Tibial artery (tissue), 4 donors: ENCODE measurements around the gene POLR3B.

Source experiments
- DNase-seq, 2 donors: peaks; one replicate each; pipeline ENCODE4 v3.0.0-alpha.2; 2019
- H3K27ac ChIP-seq, 2 donors: fragments of 200-600 bp; sonication (generic) in 1 of 2; 1 replicate in 1 of 2; 2 replicates in 1 of 2; pipeline ENCODE4 v1.5.1; 2018 to 2019; ENCODE audit warnings: mild to moderate bottlenecking in 1 of 2
- H3K27me3 ChIP-seq, 2 donors: fragments of 200-600 bp; sonication (generic) in 1 of 2; one replicate each; pipeline versions ENCODE4 v1.5.1 to v1.6.0; 2016 to 2019
- H3K36me3 ChIP-seq, 3 donors: fragments of 200-600 bp; sonication (generic) in 2 of 3; one replicate each; pipeline ENCODE4 v1.5.1; 2016 to 2019; ENCODE audit warnings: mild to moderate bottlenecking in 2 of 3
- H3K4me1 ChIP-seq, 4 donors: fragments of 200-600 bp; sonication (generic) in 2 of 4; 1 replicate in 3 of 4; 2 replicates in 1 of 4; pipeline ENCODE4 v1.5.1; 2016 to 2019
- H3K4me3 ChIP-seq, 2 donors: fragments of 200-600 bp; sonication (generic) in 1 of 2; 1 replicate in 1 of 2; 2 replicates in 1 of 2; pipeline ENCODE4 v1.5.1; 2018 to 2019; ENCODE audit warnings: mild to moderate bottlenecking in 2 of 2
- H3K9me3 ChIP-seq, 3 donors: fragments of 200-600 bp; sonication (generic) in 1 of 3; one replicate each; pipeline ENCODE4 v1.5.1; 2016 to 2019
- intact Hi-C: fragments of 100-400 bp; cut with DNase I; formaldehyde crosslinking; loops from one replicate; pipeline ENCODE4 v1.15.0; 2023; ENCODE audit warnings: low total_unique reads
- TF ChIP-seq, protein P1 (sequence below), 2 experiments: fragments of 200-600 bp in 1 of 2; fragments of 450-650 bp in 1 of 2; IDR thresholded peaks; one replicate each; pipeline ENCODE4 v1.5.1; 2017 to 2019; ENCODE audit warnings: antibody characterized with exemption in 2 of 2, mild to moderate bottlenecking in 1 of 2, moderate library complexity in 1 of 2

Gene POLR3B

GRCh38 chr12:106521901-106522300 is 164.4 kb downstream of the POLR3B start:
- Histone ChIP-seq H3K9me3 (no peaks in the 10 kb centered on the region), H3K27ac (no peak overlapping the region), H3K4me3 (no peak overlapping the region), H3K4me1 (no peaks in the 10 kb centered on the region), H3K27me3 (peaks cover 0 to 4% of the 10 kb centered on the region in 2 donors), H3K36me3 (no peaks in the 10 kb centered on the region)
- TF ChIP-seq, protein P1, sequence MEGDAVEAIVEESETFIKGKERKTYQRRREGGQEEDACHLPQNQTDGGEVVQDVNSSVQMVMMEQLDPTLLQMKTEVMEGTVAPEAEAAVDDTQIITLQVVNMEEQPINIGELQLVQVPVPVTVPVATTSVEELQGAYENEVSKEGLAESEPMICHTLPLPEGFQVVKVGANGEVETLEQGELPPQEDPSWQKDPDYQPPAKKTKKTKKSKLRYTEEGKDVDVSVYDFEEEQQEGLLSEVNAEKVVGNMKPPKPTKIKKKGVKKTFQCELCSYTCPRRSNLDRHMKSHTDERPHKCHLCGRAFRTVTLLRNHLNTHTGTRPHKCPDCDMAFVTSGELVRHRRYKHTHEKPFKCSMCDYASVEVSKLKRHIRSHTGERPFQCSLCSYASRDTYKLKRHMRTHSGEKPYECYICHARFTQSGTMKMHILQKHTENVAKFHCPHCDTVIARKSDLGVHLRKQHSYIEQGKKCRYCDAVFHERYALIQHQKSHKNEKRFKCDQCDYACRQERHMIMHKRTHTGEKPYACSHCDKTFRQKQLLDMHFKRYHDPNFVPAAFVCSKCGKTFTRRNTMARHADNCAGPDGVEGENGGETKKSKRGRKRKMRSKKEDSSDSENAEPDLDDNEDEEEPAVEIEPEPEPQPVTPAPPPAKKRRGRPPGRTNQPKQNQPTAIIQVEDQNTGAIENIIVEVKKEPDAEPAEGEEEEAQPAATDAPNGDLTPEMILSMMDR (IDR thresholded peaks at IDR 0.05), result no peak
- no peak for DNase-seq
- intact Hi-C loops, result no loop called here

DNA sequence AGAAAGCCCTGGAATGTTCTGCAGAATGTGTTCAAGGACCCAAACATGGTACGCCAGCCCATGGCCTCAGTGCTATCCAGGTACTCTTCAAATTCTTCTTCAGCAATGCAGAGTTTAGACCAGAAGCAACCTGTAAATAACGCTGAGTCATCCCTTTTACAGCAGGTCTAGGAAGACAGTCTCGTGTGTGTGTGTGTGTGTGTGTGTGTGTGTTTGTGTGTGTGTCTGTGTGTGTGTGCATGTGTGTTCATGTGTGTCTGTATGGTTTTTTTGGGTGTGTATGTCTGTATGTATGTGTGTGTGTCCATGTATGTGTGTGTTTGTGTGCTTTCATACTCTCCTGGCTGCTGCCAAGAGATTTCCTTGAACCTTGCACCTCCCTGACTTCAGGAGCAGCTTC is 165.2 kb downstream of the POLR3B start:
- no peaks in the 10 kb centered on the region for H3K36me3 ChIP-seq
- TF ChIP-seq, protein P1 (IDR thresholded peaks at IDR 0.05), result no peak
- no peak overlapping the region for H3K27ac ChIP-seq
- no peak for DNase-seq
- H3K4me1 ChIP-seq, result no peaks in the 10 kb centered on the region
- H3K27me3 ChIP-seq, result peaks cover 0 to 4% of the 10 kb centered on the region in 2 donors
- no peaks in the 10 kb centered on the region for H3K9me3 ChIP-seq
- intact Hi-C loops, result no loop called here
- H3K4me3 ChIP-seq, result no peak overlapping the region

GRCh38 chr12:106527356-106527755 is 169.8 kb downstream of the POLR3B start:
- H3K9me3 ChIP-seq, result no peaks in the 10 kb centered on the region
- TF ChIP-seq, protein P1 (IDR thresholded peaks at IDR 0.05), result no peak
- no peaks in the 10 kb centered on the region for H3K27me3 ChIP-seq
- no peak overlapping the region for H3K4me3 ChIP-seq
- H3K27ac ChIP-seq, result no peak overlapping the region
- DNase-seq, result no peak
- intact Hi-C loops, result no loop called here
- H3K36me3 ChIP-seq, result no peaks in the 10 kb centered on the region
- H3K4me1 ChIP-seq, result no peaks in the 10 kb centered on the region

- DNase-seq, result no peak
- intact Hi-C loops, result no loop called here
- H3K4me3 ChIP-seq, result no peak overlapping the region
- H3K27ac ChIP-seq, result no peak overlapping the region
- H3K36me3 ChIP-seq, result no peaks in the 10 kb centered on the region
- TF ChIP-seq, protein P1 (IDR thresholded peaks at IDR 0.05), result no peak
- no peaks in the 10 kb centered on the region for H3K4me1 ChIP-seq
- no peaks in the 10 kb centered on the region for H3K27me3 ChIP-seq
- H3K9me3 ChIP-seq, result peaks cover 0 to 20% (median 8%) of the 10 kb centered on the region in 3 donors
Measured at GRCh38 chr12:106541201-106541600, 183.7 kb downstream of the POLR3B start.

- DNase-seq, result no peak
- Histone ChIP-seq H3K36me3 (no peaks in the 10 kb centered on the region), H3K27me3 (peaks cover 0 to 5% of the 10 kb centered on the region in 2 donors), H3K4me1 (no peaks in the 10 kb centered on the region), H3K9me3 (no peaks in the 10 kb centered on the region), H3K4me3 (no peak overlapping the region), H3K27ac (no peak overlapping the region)
- TF ChIP-seq, protein P1 (IDR thresholded peaks at IDR 0.05), result no peak
- intact Hi-C loops, result no loop called here
Measured at GRCh38 chr12:106551410-106551809, 193.9 kb downstream of the POLR3B start.

DNA sequence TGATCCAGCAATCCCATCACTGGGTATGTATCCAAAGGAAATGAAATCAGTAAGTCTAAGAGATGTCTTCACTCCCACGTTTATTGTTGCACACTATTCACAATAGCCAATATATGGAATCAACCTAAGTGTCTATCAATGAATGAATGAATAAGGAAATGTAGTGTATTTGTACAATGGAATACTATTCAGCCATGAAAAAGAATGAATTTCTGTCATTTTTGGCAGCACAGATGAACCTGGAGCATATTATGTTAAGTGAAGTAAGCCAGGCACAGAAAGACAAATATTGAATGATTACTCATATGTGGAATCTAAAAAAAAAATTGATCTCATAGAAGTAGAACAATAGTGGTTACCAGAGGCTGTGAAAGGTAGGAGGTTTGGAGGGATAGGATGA is 194.7 kb downstream of the POLR3B start:
- intact Hi-C loops, result no loop called here

More for the DNA sequence above, 194.7 kb downstream of the POLR3B start:
- Histone ChIP-seq H3K27me3 (peaks cover 0 to 5% of the 10 kb centered on the region in 2 donors), H3K4me3 (no peak overlapping the region), H3K27ac (no peak overlapping the region), H3K36me3 (no peaks in the 10 kb centered on the region), H3K4me1 (no peaks in the 10 kb centered on the region), H3K9me3 (no peaks in the 10 kb centered on the region)
- TF ChIP-seq, protein P1 (IDR thresholded peaks at IDR 0.05), result no peak
- no peak for DNase-seq
